22Rv1 (cell line): ENCODE results near the gene VIPR2.

Source experiments
- H3K27ac ChIP-seq: fragments of 450-650 bp; 2 replicates; pipeline ENCODE4 v1.5.1; 2017
- ZFX ChIP-seq: fragments of 450-650 bp; IDR thresholded peaks from 2 replicates; pipeline ENCODE4 v1.6.1; 2017; ENCODE audit warnings: antibody characterized with exemption, borderline replicate concordance
- TF ChIP-seq, protein P1 (sequence below): fragments of 450-650 bp; IDR thresholded peaks from 2 replicates; pipeline ENCODE4 v1.5.1; 2017; ENCODE audit warnings: mild to moderate bottlenecking

Gene VIPR2

DNA sequence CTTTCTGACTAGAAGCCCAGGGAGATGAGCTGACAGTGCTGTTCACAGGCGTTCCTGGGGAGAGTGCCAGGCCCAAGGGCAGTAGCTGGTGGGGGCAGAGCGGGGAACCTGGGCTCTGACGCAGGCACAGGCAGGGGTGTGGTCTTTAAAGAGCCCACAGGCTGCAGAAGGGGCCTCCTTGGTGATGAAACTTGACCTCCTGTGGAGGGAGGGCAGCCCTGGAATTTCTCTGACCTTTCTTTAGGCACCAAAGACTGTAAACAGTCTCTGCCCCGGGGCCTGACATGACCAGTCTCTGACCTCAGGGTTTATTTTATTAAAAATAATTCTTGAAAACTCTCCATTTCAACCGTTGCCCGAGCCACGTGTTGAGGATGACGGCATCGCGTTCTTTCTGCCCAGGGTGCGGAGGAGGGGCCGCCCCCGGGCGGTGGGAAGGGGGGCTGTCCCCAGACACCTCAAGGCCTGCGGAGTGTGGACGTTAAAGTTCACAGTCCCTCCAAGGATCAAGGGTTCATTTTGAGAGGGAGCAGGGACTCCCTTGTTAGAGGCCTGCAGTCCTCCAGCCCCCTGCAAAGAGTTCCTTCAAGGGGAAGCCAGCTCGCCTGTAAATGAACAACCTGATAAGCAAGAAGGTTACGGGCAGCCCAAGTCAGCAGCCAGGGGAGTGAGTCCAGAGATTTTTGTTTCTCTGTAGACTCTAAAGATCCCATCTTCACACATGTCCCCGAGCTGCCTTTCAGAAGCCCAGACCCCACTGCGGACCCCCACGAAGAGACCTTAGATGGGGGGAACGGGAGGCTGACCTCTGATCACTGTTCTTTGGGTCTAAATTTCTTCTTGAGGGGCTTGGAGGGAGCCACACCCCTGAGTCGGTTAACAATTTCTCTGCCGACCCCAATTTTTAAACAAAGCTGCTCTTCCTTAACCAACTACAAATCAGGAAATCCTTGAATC lies 128.9 kb downstream of the VIPR2 start:
- H3K27ac ChIP-seq = no peak overlapping the region
- TF ChIP-seq ZFX = no peak
- TF ChIP-seq, protein P1, sequence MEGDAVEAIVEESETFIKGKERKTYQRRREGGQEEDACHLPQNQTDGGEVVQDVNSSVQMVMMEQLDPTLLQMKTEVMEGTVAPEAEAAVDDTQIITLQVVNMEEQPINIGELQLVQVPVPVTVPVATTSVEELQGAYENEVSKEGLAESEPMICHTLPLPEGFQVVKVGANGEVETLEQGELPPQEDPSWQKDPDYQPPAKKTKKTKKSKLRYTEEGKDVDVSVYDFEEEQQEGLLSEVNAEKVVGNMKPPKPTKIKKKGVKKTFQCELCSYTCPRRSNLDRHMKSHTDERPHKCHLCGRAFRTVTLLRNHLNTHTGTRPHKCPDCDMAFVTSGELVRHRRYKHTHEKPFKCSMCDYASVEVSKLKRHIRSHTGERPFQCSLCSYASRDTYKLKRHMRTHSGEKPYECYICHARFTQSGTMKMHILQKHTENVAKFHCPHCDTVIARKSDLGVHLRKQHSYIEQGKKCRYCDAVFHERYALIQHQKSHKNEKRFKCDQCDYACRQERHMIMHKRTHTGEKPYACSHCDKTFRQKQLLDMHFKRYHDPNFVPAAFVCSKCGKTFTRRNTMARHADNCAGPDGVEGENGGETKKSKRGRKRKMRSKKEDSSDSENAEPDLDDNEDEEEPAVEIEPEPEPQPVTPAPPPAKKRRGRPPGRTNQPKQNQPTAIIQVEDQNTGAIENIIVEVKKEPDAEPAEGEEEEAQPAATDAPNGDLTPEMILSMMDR = no peak

DNA sequence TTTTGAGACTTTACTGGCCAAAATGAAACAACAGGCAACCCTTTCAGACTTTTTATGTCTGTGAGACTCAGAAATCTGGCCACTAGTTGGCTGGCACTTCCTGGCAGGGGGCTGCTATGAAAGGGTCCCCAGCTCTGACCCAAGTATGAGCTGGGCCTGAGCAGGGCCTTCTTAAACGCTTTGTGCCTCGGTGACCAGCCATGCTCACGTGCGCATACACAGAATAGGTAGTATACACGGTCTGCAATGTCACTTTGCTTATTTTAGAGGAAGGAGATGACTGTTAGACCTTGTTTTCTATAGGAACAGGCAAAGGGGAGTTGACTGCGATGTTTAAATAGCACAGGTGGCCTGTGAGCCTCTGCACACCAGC lies 129.6 kb downstream of the VIPR2 start:
- no peak for TF ChIP-seq ZFX
- TF ChIP-seq, protein P1 = no peak
- H3K27ac ChIP-seq = no peak overlapping the region

DNA sequence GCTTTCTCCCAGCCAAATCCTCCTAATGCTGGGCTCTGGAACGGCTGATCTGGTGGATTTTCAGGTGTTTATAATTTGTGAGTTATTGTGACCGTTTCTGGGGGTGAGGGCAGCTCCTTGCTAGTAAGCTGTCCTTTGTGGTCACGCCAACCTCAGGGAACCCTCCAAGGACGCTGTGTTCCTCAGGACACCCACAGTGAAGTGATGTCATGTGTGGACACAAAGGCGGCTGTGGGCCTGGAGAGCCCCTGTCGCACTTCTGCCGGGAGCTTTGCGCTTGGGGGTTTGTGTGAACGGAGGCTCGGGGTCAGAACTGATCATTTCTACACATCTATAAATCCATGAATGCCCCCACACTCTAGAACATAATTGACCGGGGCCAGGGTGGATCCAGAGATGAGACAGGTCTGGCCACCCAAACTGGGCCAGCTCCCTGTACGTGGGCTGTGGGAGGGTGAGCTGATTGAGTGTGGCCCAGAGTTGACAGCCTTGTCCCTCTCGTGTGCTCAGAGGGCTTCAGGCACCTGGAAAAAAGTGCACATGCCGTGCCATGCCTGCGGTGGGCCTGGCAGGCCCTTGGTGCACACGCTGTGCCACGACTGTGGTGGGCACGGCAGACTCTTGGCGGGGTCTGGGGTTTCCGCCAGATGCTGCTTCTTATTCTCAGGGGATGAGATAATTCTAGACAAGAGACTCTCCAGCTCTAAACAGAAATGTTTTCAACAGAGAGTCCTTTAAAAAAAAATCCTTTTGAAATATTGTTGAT lies 130.2 kb downstream of the VIPR2 start:
- no peak overlapping the region for H3K27ac ChIP-seq
- TF ChIP-seq ZFX = no peak
- TF ChIP-seq, protein P1 = no peak

DNA sequence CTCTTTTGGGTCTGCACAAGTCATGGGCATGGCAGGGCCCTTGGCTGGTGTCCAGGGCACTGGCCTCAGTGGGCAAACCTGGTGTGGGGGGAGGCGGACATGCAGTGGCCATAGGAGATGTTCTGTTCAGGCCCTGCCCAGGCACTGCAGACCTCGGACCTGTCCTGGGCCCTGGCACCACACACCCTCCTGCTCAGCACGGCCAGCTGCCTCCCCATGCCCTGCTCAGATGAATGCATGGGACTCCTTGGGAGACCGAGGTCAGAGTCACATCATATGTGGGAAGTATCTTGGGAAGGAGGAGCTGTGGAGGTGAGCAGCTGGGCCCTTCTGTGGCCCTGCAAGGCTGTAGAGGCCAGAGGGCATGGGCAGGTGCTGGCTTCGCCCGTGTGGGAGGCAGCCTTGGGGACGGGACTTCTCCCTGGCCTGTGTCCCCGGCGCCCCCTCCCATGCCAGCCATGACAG lies 130.8 kb downstream of the VIPR2 start:
- TF ChIP-seq, protein P1 = no peak
- TF ChIP-seq ZFX = no peak
- no peak overlapping the region for H3K27ac ChIP-seq

DNA sequence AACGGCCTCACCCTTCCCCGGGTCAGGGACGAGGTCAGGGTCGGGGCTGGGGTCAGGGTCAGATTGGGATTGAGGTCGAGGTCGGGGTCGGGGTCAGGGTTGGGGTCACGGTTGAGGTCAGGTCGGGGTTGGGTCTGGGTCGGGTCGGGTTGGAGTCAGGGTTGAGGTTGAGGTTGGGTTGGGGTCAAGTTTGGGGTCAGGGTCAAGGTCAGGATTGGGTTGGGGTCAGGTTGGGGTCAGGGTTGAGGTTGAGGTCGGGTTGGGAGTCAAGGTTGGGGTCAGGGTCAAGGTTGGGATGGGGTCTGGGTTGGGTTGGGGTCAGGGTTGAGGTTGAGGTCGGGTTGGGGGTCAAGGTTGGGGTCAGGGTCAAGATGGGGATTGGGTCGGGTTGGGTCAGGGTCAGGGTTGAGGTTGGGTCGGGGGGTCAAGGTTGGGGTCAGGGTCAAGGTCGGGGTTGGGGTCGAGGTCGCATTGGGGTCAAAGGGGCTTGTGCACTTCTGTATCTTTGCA lies 131.4 kb downstream of the VIPR2 start:
- no peak overlapping the region for H3K27ac ChIP-seq

DNA sequence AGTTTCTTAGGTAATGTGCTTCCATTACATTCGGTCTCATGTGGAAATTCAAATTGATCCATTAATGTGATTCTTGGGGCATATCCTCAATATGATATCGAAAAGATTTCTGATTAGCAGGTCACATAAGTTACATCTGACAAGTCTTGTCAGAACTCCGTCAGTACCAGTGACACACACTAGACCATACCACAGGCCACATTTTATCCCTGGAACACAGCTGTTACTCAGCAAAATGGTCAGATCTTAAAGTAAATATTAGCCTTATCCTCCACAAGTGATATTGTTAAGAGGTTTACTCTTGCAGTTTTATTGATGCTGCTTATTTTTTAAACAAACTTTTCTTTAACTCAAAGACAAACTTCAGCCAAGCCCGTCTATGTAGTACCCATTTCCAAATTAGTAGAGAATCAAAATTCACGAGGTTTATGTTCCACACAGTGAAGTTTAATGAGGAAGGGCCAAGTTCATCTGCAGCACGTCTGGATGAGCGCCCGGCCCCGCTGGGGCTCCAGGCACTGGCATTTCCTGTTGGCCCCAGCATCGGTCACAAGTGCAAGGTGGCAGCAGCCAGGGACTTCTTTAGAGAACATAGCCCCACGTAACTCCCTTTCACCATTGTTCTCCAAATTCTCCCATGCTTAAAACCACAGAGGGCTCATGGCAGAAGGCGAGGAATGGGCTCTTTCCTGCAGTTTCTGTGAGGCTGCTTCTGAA lies 132.2 kb downstream of the VIPR2 start:
- TF ChIP-seq, protein P1 = no peak
- no peak for TF ChIP-seq ZFX
- no peak overlapping the region for H3K27ac ChIP-seq

More for the DNA sequence above, 131.4 kb downstream of the VIPR2 start:
- TF ChIP-seq, protein P1 = no peak
- TF ChIP-seq ZFX = no peak
